OCI-LY1 (cell line): ENCODE data around the gene SEPTIN8.

Experiments
- H2AFZ ChIP-seq: fragments of 200-600 bp; sonication (generic), shearing (Covaris generic); 2 replicates; pipeline ENCODE4 v1.6.0; 2014; ENCODE audit warnings: antibody characterized with exemption, mild to moderate bottlenecking, low read length
- H3F3A ChIP-seq: fragments of 200-600 bp; sonication (generic), shearing (Covaris generic); 2 replicates; pipeline ENCODE4 v1.6.0; 2014; ENCODE audit warnings: mild to moderate bottlenecking, antibody characterized with exemption, low read length, moderate library complexity; ENCODE audit not compliant: insufficient read depth
- H3K27ac ChIP-seq: fragments of 200-600 bp; sonication (generic); 2 replicates; pipeline ENCODE4 v1.5.1; 2014; ENCODE audit warnings: low read length, mixed run types, mild to moderate bottlenecking, low read depth; ENCODE audit not compliant: poor library complexity, severe bottlenecking
- H3K27me3 ChIP-seq: fragments of 200-600 bp; sonication (generic); 2 replicates; pipeline ENCODE4 v1.6.0; 2014; ENCODE audit warnings: antibody characterized with exemption, mild to moderate bottlenecking, low read length, moderate library complexity; ENCODE audit not compliant: insufficient read depth
- H3K36me3 ChIP-seq: fragments of 200-600 bp; sonication (generic); 2 replicates; pipeline ENCODE4 v1.6.1; 2014; ENCODE audit warnings: mild to moderate bottlenecking, antibody characterized with exemption, low read length, moderate library complexity, mixed read lengths; ENCODE audit not compliant: insufficient read depth
- H3K4me1 ChIP-seq: fragments of 200-600 bp; sonication (generic); 2 replicates; pipeline ENCODE4 v1.5.1; 2014; ENCODE audit warnings: mild to moderate bottlenecking, low read length, moderate library complexity; ENCODE audit not compliant: insufficient read depth, severe bottlenecking
- H3K4me2 ChIP-seq: fragments of 200-600 bp; sonication (generic), shearing (Covaris generic); 2 replicates; pipeline ENCODE4 v1.6.1; 2014; ENCODE audit warnings: low read length
- H3K4me3 ChIP-seq: fragments of 200-600 bp; sonication (generic); 2 replicates; pipeline ENCODE4 v1.5.1; 2014; ENCODE audit warnings: low read length, low read depth, mild to moderate bottlenecking, mixed read lengths; ENCODE audit not compliant: poor library complexity, severe bottlenecking
- H3K79me2 ChIP-seq: fragments of 200-600 bp; shearing (Covaris generic); 2 replicates; pipeline ENCODE4 v1.6.1; 2016; ENCODE audit warnings: mixed run types, low read length, mixed read lengths; ENCODE audit not compliant: insufficient read depth
- H3K9ac ChIP-seq: fragments of 200-600 bp; sonication (generic), shearing (Covaris generic); 2 replicates; pipeline ENCODE4 v1.6.1; 2014; ENCODE audit warnings: mild to moderate bottlenecking, low read length, mixed read lengths
- H3K9me2 ChIP-seq: fragments of 200-600 bp; sonication (generic), shearing (Covaris generic); 2 replicates; pipeline ENCODE4 v1.6.1; 2014; ENCODE audit warnings: low read depth, mild to moderate bottlenecking, low read length, mixed read lengths
- H3K9me3 ChIP-seq: fragments of 200-600 bp; shearing (Covaris generic); 2 replicates; pipeline ENCODE4 v1.6.1; 2014; ENCODE audit warnings: low read length, mixed read lengths
- H4K20me1 ChIP-seq: fragments of 200-600 bp; sonication (generic), shearing (Covaris generic); 2 replicates; pipeline ENCODE4 v1.6.0; 2016; ENCODE audit warnings: mild to moderate bottlenecking, low read length; ENCODE audit not compliant: insufficient read depth
- EZH2 ChIP-seq: fragments of 200-600 bp; sonication (generic), shearing (Covaris generic); IDR thresholded peaks from 2 replicates; pipeline ENCODE4 v1.8.0; 2017; ENCODE audit warnings: borderline replicate concordance, mixed run types, mild to moderate bottlenecking, antibody characterized with exemption, low read length, moderate library complexity, mixed read lengths
- TF ChIP-seq, protein P1 (sequence below): fragments of 200-600 bp; sonication (generic), shearing (Covaris generic); IDR thresholded peaks from 2 replicates; pipeline ENCODE4 v1.5.1; 2017; ENCODE audit warnings: mild to moderate bottlenecking, antibody characterized with exemption, low read length, moderate library complexity, mixed read lengths

The SEPTIN8 gene

DNA sequence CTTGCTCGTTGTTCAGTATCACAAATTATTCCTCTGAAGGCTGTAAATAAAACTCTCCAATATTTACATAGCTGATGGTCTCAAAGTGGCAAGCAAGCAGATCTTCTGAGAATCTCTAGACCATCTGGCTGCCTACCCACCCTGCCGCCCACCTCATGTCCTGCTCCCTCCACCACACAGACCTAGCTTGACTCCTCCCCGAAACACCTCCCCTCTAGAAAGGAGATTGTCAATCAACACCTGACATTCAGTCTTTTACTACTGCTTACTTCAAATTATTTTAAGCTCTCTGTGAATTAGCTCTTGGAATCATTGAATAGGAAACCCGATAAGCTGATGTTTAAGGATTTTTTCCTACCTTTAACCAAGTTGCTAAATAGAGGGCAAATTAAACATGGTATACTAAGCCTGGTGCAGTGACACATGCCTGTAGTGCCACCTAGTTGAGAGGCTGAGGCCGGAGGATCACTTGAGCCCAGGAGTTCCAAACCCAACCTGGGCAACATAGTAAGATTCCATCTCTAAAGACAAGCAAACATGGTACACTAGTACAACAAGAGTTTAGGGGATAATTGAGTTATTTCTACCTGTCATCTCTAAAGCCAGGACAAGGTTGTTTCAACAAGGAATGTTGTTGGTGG, 25.1 kb upstream of the SEPTIN8 start:
- TF ChIP-seq, protein P1, sequence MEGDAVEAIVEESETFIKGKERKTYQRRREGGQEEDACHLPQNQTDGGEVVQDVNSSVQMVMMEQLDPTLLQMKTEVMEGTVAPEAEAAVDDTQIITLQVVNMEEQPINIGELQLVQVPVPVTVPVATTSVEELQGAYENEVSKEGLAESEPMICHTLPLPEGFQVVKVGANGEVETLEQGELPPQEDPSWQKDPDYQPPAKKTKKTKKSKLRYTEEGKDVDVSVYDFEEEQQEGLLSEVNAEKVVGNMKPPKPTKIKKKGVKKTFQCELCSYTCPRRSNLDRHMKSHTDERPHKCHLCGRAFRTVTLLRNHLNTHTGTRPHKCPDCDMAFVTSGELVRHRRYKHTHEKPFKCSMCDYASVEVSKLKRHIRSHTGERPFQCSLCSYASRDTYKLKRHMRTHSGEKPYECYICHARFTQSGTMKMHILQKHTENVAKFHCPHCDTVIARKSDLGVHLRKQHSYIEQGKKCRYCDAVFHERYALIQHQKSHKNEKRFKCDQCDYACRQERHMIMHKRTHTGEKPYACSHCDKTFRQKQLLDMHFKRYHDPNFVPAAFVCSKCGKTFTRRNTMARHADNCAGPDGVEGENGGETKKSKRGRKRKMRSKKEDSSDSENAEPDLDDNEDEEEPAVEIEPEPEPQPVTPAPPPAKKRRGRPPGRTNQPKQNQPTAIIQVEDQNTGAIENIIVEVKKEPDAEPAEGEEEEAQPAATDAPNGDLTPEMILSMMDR, result no peak
- TF ChIP-seq EZH2, result no peak
- Histone ChIP-seq H3K9me3 (no peaks in the 10 kb centered on the region), H3K79me2 (no peaks in the 10 kb centered on the region), H3K9ac (no peak overlapping the region), H3K4me3 (no peak overlapping the region), H3F3A (no peaks in the 10 kb centered on the region), H3K27ac (no peak overlapping the region), H3K4me2 (no peak overlapping the region), H3K4me1 (no peaks in the 10 kb centered on the region), H3K9me2 (no peaks in the 10 kb centered on the region), H3K27me3 (no peaks in the 10 kb centered on the region), H4K20me1 (no peaks in the 10 kb centered on the region), H2AFZ (no peak overlapping the region), H3K36me3 (no peaks in the 10 kb centered on the region)

GRCh38 chr5:132800545-132800944, 23.5 kb upstream of the SEPTIN8 start:
- H3K27me3 ChIP-seq, result no peaks in the 10 kb centered on the region
- H2AFZ ChIP-seq, result no peak overlapping the region
- no peaks in the 10 kb centered on the region for H3K9me3 ChIP-seq
- TF ChIP-seq EZH2, result no peak
- TF ChIP-seq, protein P1, result no peak
- H4K20me1 ChIP-seq, result no peaks in the 10 kb centered on the region
- H3K36me3 ChIP-seq, result no peaks in the 10 kb centered on the region
- H3K4me1 ChIP-seq, result no peaks in the 10 kb centered on the region
- H3K9me2 ChIP-seq, result no peaks in the 10 kb centered on the region
- no peak overlapping the region for H3K27ac ChIP-seq
- H3K79me2 ChIP-seq, result no peaks in the 10 kb centered on the region
- no peak overlapping the region for H3K9ac ChIP-seq
- no peak overlapping the region for H3K4me2 ChIP-seq
- no peak overlapping the region for H3K4me3 ChIP-seq
- no peaks in the 10 kb centered on the region for H3F3A ChIP-seq

DNA sequence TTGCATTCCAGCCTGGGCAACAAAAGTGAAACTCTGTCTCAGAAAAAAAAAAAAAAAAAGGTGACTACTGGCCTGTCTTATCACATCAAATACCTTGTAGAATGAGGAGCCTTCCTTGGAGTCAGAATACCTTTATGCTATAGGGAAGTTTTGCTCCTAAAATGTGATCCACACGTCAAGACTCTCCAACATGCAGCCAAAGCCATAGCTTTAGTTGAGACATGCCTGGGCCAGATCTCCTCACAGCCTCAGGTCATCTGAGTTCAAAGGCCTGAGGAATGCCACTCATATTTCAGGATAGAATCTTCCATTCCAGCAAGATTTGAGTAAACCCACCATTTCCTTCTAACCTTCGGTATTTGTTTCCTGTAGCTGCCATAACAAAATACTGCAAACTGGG, 22.4 kb upstream of the SEPTIN8 start:
- no peaks in the 10 kb centered on the region for H3K9me3 ChIP-seq

More for the DNA sequence above, 22.4 kb upstream of the SEPTIN8 start:
- Histone ChIP-seq H3K4me2 (no peak overlapping the region), H3K36me3 (no peaks in the 10 kb centered on the region), H3K9ac (no peak overlapping the region), H4K20me1 (no peaks in the 10 kb centered on the region), H2AFZ (no peak overlapping the region), H3K4me1 (no peaks in the 10 kb centered on the region), H3F3A (no peaks in the 10 kb centered on the region), H3K27me3 (peaks cover 3% of the 10 kb centered on the region; the same call in 1 of the 2 replicates), H3K79me2 (no peaks in the 10 kb centered on the region), H3K9me2 (no peaks in the 10 kb centered on the region), H3K4me3 (no peak overlapping the region), H3K27ac (no peak overlapping the region)
- TF ChIP-seq, protein P1, result no peak
- no peak for TF ChIP-seq EZH2
